Thyroid gland (tissue), 4 donors: ENCODE data around the gene SPEG.

Experiments used
- CTCF ChIP-seq, 6 experiments: fragments of 200-600 bp in 3 of 6; fragments of 450-650 bp in 3 of 6; sonication (generic) in 3 of 6; IDR thresholded peaks; one replicate each; pipeline ENCODE4 v1.5.1; 2016 to 2019; ENCODE audit warnings: antibody characterized with exemption in 6 of 6, mild to moderate bottlenecking in 2 of 6, inconsistent platforms in 1 of 6, moderate library complexity in 1 of 6
- POLR2A ChIP-seq, 2 donors: fragments of 450-650 bp; IDR thresholded peaks; one replicate each; pipeline ENCODE4 v1.6.1; 2017; ENCODE audit warnings: antibody characterized with exemption in 2 of 2, mild to moderate bottlenecking in 2 of 2, moderate library complexity in 1 of 2

GRCh38 chr2:219392754-219393153, 41.9 kb upstream of the SPEG start:
- TF ChIP-seq CTCF (IDR thresholded peaks at IDR 0.05) = no peak
- no peak for TF ChIP-seq POLR2A (IDR thresholded peaks at IDR 0.05)
